ENCODE measurements around the gene ARSH. TPM values are rescaled to one million over a fixed set of nuclear protein-coding genes. Genes with fewer than 3 reads are reported as not detected.

ARSH gene
- total RNA-seq, 4 donors from 2014 or later: not detected

GRCh38 chrX:3026074-3026815, 19.9 kb downstream of the ARSH start:
- H3K27ac ChIP-seq: no peak overlapping the region
- H3K4me1 ChIP-seq: no peaks in the 10 kb centered on the region
- no peaks in the 10 kb centered on the region for H3K36me3 ChIP-seq
- WGBS, 2 donors (ENCODE audit: low coverage in 1 of 2): 39 to 46% methylated on average over 4 to 10 of the region's 10 CpGs
- H3K9me3 ChIP-seq: no peaks in the 10 kb centered on the region
- TF ChIP-seq POLR2AphosphoS5 (IDR thresholded peaks at IDR 0.05) (no peak), CTCF (IDR thresholded peaks at IDR 0.05) (no peak), EP300 (IDR thresholded peaks at IDR 0.05; ENCODE audit: low read depth) (no peak), POLR2A (IDR thresholded peaks at IDR 0.05) (no peak)
- intact Hi-C loops (cut with DNase I; ENCODE audit: low total_unique reads) (no loop called here), in situ Hi-C loops (cut with MboI; ENCODE audit: low pct_ligation_motif_present in 1 of 4, low pct_unique_long_range_greater_than_20kb in 1 of 4, low sequenced_read_pairs in 3 of 4) (loop anchor here in 1 of 4 donors (25.0 kb wide), 2 partner anchors 89 to 611 kb away; partner anchors contain the start of gene ARSD)
- no peaks in the 10 kb centered on the region for H3K27me3 ChIP-seq
- DNase-seq: no peak
- no peak overlapping the region for H3K4me3 ChIP-seq

GRCh38 chrX:3029129-3029528, 22.8 kb downstream of the ARSH start:
- TF ChIP-seq POLR2AphosphoS5 (IDR thresholded peaks at IDR 0.05): no peak
- no peak for DNase-seq
- no peaks in the 10 kb centered on the region for H3K27me3 ChIP-seq
- no peak overlapping the region for H3K4me3 ChIP-seq
- intact Hi-C loops (cut with DNase I; ENCODE audit: low total_unique reads) (no loop called here), in situ Hi-C loops (cut with MboI; ENCODE audit: low pct_ligation_motif_present in 1 of 4, low pct_unique_long_range_greater_than_20kb in 1 of 4, low sequenced_read_pairs in 3 of 4) (loop anchor here in 1 of 4 donors (25.0 kb wide), 2 partner anchors 92 to 608 kb away; partner anchors contain the start of gene ARSD)
- no peaks in the 10 kb centered on the region for H3K9me3 ChIP-seq
- H3K27ac ChIP-seq: no peak overlapping the region
- H3K4me1 ChIP-seq: no peaks in the 10 kb centered on the region
- 79 to 100% methylated on average over 3 to 13 of the region's 13 CpGs for WGBS, 2 donors (ENCODE audit: low coverage in 1 of 2)
- H3K36me3 ChIP-seq: no peaks in the 10 kb centered on the region

- TF ChIP-seq EP300 (IDR thresholded peaks at IDR 0.05; ENCODE audit: low read depth) (no peak), CTCF (IDR thresholded peaks at IDR 0.05) (no peak), POLR2A (IDR thresholded peaks at IDR 0.05) (no peak), POLR2AphosphoS5 (IDR thresholded peaks at IDR 0.05) (no peak)
- no peaks in the 10 kb centered on the region for H3K36me3 ChIP-seq
- intact Hi-C loops (cut with DNase I; ENCODE audit: low total_unique reads): no loop called here
- H3K4me3 ChIP-seq: no peak overlapping the region
- 79% methylated on average over 3 of the region's 3 CpGs; no CpG with 5 or more reads in 1 of the 2 donors for WGBS, 2 donors (ENCODE audit: low coverage in 1 of 2)
- H3K27me3 ChIP-seq: no peaks in the 10 kb centered on the region
- DNase-seq: no peak
- in situ Hi-C loops (cut with MboI; ENCODE audit: low pct_ligation_motif_present in 1 of 4, low pct_unique_long_range_greater_than_20kb in 1 of 4, low sequenced_read_pairs in 3 of 4): loop anchor here in 1 of 4 donors (25.0 kb wide), 2 partner anchors 100 to 600 kb away; partner anchors contain the start of gene ARSD
- no peaks in the 10 kb centered on the region for H3K4me1 ChIP-seq
- no peaks in the 10 kb centered on the region for H3K9me3 ChIP-seq
- H3K27ac ChIP-seq: no peak overlapping the region
Observed at GRCh38 chrX:3037218-3037617, 30.9 kb downstream of the ARSH start.

DNA sequence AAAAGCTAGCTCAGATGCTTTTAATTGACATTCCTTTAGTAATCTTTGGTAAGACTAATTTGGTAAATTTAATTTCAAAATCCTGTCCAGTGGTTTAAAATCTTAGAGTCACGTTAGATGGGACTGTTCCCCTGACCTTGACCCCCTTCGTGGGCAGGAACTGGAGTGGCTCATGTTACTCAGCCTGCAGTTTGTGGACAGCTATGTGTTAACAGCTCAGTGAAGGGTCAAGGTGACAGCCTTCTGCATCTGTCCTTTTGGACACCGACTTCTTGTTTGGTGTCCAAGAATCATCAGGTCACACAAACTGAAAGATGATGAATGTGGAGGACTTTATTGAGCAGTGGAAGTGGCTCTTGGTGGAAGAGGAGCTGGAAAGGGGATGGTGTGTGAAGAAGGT, 37.9 kb downstream of the ARSH start:
- WGBS, 2 donors (ENCODE audit: low coverage in 1 of 2): 62% methylated on average over 3 of the region's 3 CpGs; no CpG with 5 or more reads in 1 of the 2 donors
- DNase-seq: no peak
- Histone ChIP-seq H3K27me3 (no peaks in the 10 kb centered on the region), H3K36me3 (no peaks in the 10 kb centered on the region), H3K4me3 (no peak overlapping the region), H3K4me1 (no peaks in the 10 kb centered on the region), H3K27ac (no peak overlapping the region), H3K9me3 (no peaks in the 10 kb centered on the region)
- TF ChIP-seq POLR2AphosphoS5 (IDR thresholded peaks at IDR 0.05): no peak
- TF ChIP-seq CTCF (IDR thresholded peaks at IDR 0.05): no peak
- no peak for TF ChIP-seq POLR2A (IDR thresholded peaks at IDR 0.05)
- no peak for TF ChIP-seq EP300 (IDR thresholded peaks at IDR 0.05; ENCODE audit: low read depth)
- in situ Hi-C loops (cut with MboI; ENCODE audit: low pct_ligation_motif_present in 1 of 4, low pct_unique_long_range_greater_than_20kb in 1 of 4, low sequenced_read_pairs in 3 of 4): loop anchor here in 1 of 4 donors (25.0 kb wide), 2 partner anchors 107 to 593 kb away; partner anchors contain the start of gene ARSD
- intact Hi-C loops (cut with DNase I; ENCODE audit: low total_unique reads): no loop called here
